ENCODE results near the gene SMCP. TPM values are rescaled to one million over a fixed set of nuclear protein-coding genes. Genes with fewer than 3 reads are reported as not detected.

SMCP gene
- not detected in 2 replicates for total RNA-seq

GRCh38 chr1:152878042-152878441, at the start of gene SMCP:
Gene SMCP (plus strand): TSS chr1:152878322. CDS start chr1:152884423, 6,101 bp downstream.

DNA sequence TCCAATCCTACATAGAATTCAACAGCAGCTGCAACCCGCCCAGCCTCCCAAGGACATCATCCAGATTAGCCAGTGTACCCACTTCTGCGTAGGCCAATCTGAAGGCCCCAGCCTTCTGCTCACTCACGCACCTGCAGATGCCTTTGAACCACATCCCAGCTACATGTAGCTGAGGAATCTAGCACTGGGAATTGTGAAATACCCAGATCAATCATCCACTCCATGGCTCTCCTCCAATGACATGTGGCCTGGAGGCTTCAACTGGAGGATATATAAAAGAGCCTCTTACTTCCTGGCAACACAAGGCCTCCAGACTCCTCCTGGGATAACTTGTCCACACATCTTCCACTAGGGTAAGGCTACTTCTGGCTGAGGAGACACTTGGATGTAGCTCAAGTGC, 35.6 kb upstream of the SMCP start, which contains the start of gene LCE6A:
Gene LCE6A, plus strand, starts transcription at position 301 of the 400 bp plus-strand sequence. CDS start 665 bp downstream, outside the sequence.

GRCh38 chr1:152859696-152860095, 18.4 kb upstream of the SMCP start, which contains the start of gene LCE7A:
Gene LCE7A (plus strand): TSS chr1:152859996. CDS start chr1:152860698, 702 bp downstream.

DNA sequence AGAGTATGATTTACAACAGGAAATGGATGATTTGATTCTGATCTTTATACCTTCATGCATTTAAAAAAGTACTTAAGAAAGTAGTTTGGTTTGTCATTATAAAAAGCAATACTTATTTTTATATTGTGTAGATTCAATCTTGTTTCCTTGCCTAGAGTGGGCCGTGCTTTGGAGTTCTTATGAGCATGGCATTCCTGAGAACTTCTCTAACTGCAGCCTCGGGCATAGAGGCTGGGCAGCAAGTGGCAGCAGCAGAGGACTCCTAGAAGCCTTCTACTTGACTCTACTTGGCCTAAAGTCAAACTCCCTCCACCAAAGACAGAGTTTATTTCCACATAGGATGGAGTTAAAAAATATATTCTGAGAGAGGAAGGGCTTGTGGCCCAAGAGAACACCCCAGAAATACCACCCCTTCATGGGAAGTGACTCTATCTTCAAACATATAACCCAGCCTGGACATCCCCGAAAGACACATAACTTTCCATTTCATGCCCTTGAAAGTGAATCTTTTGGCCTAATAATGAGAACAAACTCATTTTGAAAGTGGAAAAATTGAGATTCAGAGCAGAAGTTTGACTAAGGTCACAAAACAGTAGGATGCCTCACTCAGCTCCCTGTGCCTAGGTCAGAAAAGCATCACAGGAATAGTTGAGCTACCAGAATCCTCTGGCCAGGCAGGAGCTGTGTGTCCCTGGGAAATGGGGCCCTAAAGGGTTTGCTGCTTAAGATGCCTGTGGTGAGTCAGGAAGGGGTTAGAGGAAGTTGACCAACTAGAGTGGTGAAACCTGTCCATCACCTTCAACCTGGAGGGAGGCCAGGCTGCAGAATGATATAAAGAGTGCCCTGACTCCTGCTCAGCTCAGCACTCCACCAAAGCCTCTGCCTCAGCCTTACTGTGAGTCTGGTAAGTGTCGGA, 29.8 kb downstream of the SMCP start, which contains the start of gene IVL:
Gene IVL, plus strand, starts transcription at position 861 of the 916 bp plus-strand sequence. CDS start 1,252 bp downstream, outside the sequence.

Other genes starting within 250 kb of the SMCP start
- not detected in 2 replicates for gene LCE2D, start 214.9 kb upstream of the SMCP start, total RNA-seq
- gene LCE2C, start 203.0 kb upstream of the SMCP start, total RNA-seq, result not detected in 2 replicates
- gene LCE2B, start 192.2 kb upstream of the SMCP start, total RNA-seq, result not detected in 2 replicates
- gene LCE2A, start 180.0 kb upstream of the SMCP start, total RNA-seq, result not detected in 2 replicates
- not detected in 2 replicates for gene LCE4A, start 170.2 kb upstream of the SMCP start, total RNA-seq
- not detected in 2 replicates for gene KPRP, start 120.3 kb upstream of the SMCP start, total RNA-seq
- not detected in 2 replicates for gene LCE1F, start 103.2 kb upstream of the SMCP start, total RNA-seq
- not detected in 2 replicates for gene LCE1E, start 92.1 kb upstream of the SMCP start, total RNA-seq
- gene LCE1D, start 81.6 kb upstream of the SMCP start, total RNA-seq, result not detected in 2 replicates
- not detected in 2 replicates for gene LCE1C, start 71.7 kb upstream of the SMCP start, total RNA-seq
- gene LCE1B, start 66.4 kb upstream of the SMCP start, total RNA-seq, result not detected in 2 replicates
- not detected in 2 replicates for gene LCE1A, start 50.8 kb upstream of the SMCP start, total RNA-seq
- not detected in 2 replicates for gene LCE6A, start 35.5 kb upstream of the SMCP start, total RNA-seq
- not detected in 2 replicates for gene LCE7A, start 18.3 kb upstream of the SMCP start, total RNA-seq
- gene IVL, start 30.2 kb downstream of the SMCP start, total RNA-seq, result not detected in 2 replicates
- gene SPRR5, start 68.9 kb downstream of the SMCP start, total RNA-seq, result not detected in 2 replicates
- not detected in 2 replicates for gene SPRR4, start 92.3 kb downstream of the SMCP start, total RNA-seq
- gene SPRR1A, start 105.8 kb downstream of the SMCP start, total RNA-seq, result not detected in 2 replicates
- not detected in 2 replicates for gene SPRR3, start 123.4 kb downstream of the SMCP start, total RNA-seq
- not detected in 2 replicates for gene SPRR1B, start 152.9 kb downstream of the SMCP start, total RNA-seq
- not detected in 2 replicates for gene SPRR2D, start 162.8 kb downstream of the SMCP start, total RNA-seq
- not detected in 2 replicates for gene SPRR2A, start 179.2 kb downstream of the SMCP start, total RNA-seq
- gene SPRR2B, start 193.3 kb downstream of the SMCP start, total RNA-seq, result not detected in 2 replicates
- not detected in 2 replicates for gene SPRR2E, start 216.2 kb downstream of the SMCP start, total RNA-seq
- gene SPRR2F, start 235.2 kb downstream of the SMCP start, total RNA-seq, result not detected in 2 replicates

Data from aortic smooth muscle cell (primary cell).